ENCODE data around the gene MKNK1.

The MKNK1 gene

DNA sequence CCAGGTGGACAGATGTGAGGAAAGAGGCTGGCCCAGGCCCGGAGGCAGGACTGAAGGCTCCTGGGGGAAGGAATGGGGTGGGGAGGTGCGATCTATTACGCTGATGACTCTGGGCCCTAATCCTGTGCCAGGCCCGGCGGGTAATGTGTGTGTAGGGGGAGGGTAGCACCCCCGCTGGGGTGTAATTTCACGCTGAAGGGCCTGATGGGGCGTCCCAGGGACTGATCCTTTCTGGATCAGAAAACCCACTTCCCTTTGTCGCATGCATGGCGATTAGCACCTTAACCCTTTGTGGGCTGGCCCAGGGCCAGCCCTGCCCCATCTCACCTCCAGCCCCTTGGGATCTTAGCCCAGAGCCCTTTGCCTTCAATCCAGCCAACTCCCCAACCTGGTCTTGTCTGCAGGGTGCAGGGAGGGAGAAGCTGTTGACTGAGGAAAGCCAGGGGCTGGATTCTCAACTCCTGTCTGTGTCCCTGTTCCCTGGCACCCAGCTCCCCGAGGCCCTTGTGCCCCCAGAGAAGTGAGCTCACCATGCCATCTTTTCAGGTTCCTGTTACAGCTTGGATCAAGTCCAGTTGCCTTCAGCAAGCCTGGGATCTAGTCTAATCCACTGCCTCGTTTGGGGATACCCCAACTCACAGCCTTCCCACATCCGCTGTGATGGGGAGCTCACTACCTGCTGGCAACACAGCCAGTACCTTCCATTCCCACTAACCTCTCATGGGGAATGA lies 78.7 kb downstream of the MKNK1 start:
- no peak overlapping the region for H3K4me3 ChIP-seq (ENCODE audit: low read length)
- H3K27ac ChIP-seq (ENCODE audit: low read depth, low read length) = no peak overlapping the region
- H3K4me1 ChIP-seq (ENCODE audit: control insufficient read depth, insufficient read depth, low read length) = no peaks in the 10 kb centered on the region
- H3K9ac ChIP-seq (ENCODE audit: low read length) = no peak overlapping the region
- no peaks in the 10 kb centered on the region for H3K36me3 ChIP-seq (ENCODE audit: control insufficient read depth, insufficient read depth, low read length)
- H3K27me3 ChIP-seq (ENCODE audit: control insufficient read depth, insufficient read depth, low read length) = no peaks in the 10 kb centered on the region

DNA sequence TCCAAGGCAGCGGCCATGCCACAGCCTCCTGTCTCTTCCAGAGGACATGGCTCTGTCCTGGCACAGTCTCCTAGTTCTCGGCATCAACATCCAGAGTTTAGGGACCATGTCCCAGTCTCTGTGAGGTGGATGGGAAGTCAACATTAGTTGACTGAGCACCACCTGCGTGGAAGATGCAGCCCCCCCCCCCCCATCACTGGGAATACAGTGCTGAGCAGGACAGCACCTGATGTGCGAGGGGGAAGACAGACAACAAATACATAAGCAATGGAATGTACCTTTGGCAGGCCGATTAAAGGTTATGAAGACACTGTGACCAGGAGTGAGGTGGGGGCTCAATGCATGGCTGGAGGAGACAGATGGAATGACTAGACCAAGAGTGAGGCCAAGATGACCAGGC lies 79.2 kb downstream of the MKNK1 start:
- no peaks in the 10 kb centered on the region for H3K27me3 ChIP-seq (ENCODE audit: control insufficient read depth, insufficient read depth, low read length)
- H3K9ac ChIP-seq (ENCODE audit: low read length) = no peak overlapping the region
- H3K4me1 ChIP-seq (ENCODE audit: control insufficient read depth, insufficient read depth, low read length) = no peaks in the 10 kb centered on the region
- no peaks in the 10 kb centered on the region for H3K36me3 ChIP-seq (ENCODE audit: control insufficient read depth, insufficient read depth, low read length)
- H3K4me3 ChIP-seq (ENCODE audit: low read length) = no peak overlapping the region
- no peak overlapping the region for H3K27ac ChIP-seq (ENCODE audit: low read depth, low read length)

DNA sequence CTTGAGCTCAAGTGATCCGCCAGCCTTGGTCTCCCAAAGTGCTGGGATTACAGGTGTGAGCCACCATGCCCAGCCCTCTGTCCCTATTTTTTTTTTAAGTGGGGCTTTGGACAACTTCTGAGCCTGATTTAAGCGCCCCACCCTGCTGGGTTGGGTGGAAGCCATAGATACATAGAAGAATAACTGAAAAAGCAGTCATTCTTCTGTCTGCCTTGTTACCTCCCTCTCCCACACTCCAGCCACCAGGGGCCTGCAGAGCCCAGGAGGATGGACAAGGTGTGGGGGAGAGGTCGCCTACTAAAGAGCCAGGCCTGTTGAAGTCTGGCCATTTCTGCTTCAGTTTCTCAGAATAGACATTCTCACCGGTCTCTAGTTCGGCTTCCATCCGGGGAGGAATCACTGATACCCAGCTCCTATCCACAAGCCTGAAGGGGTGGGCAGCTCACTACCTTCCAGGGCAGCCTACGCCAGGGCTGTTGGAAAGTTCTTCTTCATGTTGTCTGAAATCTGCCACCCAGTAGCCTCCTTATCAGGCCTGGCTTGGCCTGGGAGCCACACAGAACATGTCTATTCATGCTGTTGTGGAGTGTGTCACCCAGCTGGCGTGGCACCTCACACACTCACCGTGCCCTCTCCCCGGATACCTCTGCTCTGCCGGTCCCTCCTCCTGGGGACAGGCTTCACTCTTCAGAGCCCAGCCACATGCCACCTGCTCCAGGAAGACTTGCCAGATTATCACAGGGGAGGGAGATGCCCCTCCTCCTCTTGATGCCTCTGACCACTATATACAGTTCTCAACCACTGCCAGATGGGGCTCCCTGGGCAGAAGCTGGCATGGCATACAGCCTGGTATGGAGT lies 80.3 kb downstream of the MKNK1 start:
- no peak overlapping the region for H3K9ac ChIP-seq (ENCODE audit: low read length)
- no peaks in the 10 kb centered on the region for H3K36me3 ChIP-seq (ENCODE audit: control insufficient read depth, insufficient read depth, low read length)
- H3K4me3 ChIP-seq (ENCODE audit: low read length) = no peak overlapping the region
- H3K4me1 ChIP-seq (ENCODE audit: control insufficient read depth, insufficient read depth, low read length) = no peaks in the 10 kb centered on the region
- no peaks in the 10 kb centered on the region for H3K27me3 ChIP-seq (ENCODE audit: control insufficient read depth, insufficient read depth, low read length)
- no peak overlapping the region for H3K27ac ChIP-seq (ENCODE audit: low read depth, low read length)

DNA sequence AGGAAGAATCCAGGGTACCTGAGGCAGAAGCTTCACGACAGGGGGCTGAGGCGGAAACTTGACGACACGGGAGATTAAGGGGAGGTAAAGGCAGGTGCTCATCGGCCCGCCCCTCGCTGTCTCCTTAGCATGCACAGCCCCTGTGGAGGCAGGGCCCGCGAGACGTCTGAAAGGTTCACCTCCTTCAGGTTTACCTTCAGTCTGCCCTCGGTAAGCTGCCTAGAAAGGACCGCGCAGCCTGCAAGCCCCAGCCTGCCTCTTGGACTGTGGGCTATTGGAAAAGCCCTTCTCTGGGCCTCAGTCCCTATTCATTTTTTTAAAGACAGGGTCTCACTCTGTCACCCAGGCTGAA lies 81.1 kb downstream of the MKNK1 start:
- Histone ChIP-seq H3K36me3 (ENCODE audit: control insufficient read depth, insufficient read depth, low read length) (no peaks in the 10 kb centered on the region), H3K27me3 (ENCODE audit: control insufficient read depth, insufficient read depth, low read length) (no peaks in the 10 kb centered on the region), H3K4me3 (ENCODE audit: low read length) (no peak overlapping the region), H3K9ac (ENCODE audit: low read length) (no peak overlapping the region), H3K27ac (ENCODE audit: low read depth, low read length) (no peak overlapping the region), H3K4me1 (ENCODE audit: control insufficient read depth, insufficient read depth, low read length) (no peaks in the 10 kb centered on the region)

DNA sequence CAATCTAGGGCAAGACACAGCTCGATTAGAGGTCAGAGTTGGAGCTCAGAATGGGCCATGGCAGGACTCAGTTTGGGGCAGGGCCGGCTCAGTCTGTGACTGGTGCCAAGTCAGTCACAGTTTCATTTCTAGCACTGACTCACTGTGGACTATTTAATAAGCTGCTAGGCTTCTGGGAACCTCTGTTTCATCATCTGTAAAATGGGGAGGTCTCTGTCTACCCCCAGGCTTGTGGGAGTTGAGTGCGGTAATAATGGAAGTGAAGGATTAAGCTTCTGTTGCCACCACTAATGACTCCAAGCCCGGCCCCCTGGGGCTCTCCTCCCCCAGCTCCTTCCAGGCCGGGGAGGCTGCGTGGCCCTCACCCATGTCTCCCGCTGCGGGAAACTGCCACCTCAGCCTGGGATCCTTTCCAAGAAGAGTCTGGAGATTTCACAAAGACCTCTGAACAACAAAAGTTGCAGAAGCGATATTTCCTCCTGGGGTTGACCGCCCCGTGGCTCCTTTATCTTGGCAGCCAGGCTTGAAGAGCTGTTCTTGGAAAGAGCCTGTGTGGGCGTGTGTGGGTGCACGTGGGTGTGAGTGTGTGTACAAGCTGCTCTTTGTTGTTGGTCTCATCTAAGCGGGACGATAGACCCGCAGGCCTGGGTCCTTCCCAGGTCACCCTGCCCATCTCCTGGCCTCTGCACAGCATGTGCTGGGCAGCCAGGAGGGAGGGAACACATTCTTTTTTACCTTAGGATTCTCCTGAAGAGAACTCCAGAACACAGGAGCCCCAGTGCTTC lies 81.7 kb downstream of the MKNK1 start:
- H3K27ac ChIP-seq (ENCODE audit: low read depth, low read length) = no peak overlapping the region
- no peaks in the 10 kb centered on the region for H3K36me3 ChIP-seq (ENCODE audit: control insufficient read depth, insufficient read depth, low read length)
- no peaks in the 10 kb centered on the region for H3K27me3 ChIP-seq (ENCODE audit: control insufficient read depth, insufficient read depth, low read length)
- no peaks in the 10 kb centered on the region for H3K4me1 ChIP-seq (ENCODE audit: control insufficient read depth, insufficient read depth, low read length)
- H3K4me3 ChIP-seq (ENCODE audit: low read length) = peak overlapping the region; percentile 3
- no peak overlapping the region for H3K9ac ChIP-seq (ENCODE audit: low read length)

DNA sequence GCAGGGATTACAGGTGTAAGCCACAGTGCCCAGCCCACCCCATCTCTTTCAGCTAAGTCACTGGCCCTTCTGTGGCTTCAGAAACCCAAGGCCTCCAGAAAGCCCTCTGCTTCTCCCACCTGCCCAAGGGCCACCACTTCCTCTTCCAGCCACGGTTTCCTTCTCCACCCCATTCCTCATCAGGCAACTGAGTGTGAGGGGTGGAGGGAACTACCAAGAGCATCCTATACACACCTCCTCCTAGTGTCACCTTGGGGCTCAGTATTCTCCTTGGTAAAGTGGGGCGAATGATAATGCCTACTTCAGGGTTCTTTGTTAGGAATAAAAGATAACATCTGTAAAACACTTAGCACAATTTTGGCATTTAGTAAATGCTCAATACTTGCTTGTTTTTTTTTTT lies 82.7 kb downstream of the MKNK1 start:
- Histone ChIP-seq H3K4me1 (ENCODE audit: control insufficient read depth, insufficient read depth, low read length) (no peaks in the 10 kb centered on the region), H3K36me3 (ENCODE audit: control insufficient read depth, insufficient read depth, low read length) (no peaks in the 10 kb centered on the region), H3K27me3 (ENCODE audit: control insufficient read depth, insufficient read depth, low read length) (no peaks in the 10 kb centered on the region), H3K27ac (ENCODE audit: low read depth, low read length) (no peak overlapping the region), H3K9ac (ENCODE audit: low read length) (no peak overlapping the region), H3K4me3 (ENCODE audit: low read length) (no peak overlapping the region)

DNA sequence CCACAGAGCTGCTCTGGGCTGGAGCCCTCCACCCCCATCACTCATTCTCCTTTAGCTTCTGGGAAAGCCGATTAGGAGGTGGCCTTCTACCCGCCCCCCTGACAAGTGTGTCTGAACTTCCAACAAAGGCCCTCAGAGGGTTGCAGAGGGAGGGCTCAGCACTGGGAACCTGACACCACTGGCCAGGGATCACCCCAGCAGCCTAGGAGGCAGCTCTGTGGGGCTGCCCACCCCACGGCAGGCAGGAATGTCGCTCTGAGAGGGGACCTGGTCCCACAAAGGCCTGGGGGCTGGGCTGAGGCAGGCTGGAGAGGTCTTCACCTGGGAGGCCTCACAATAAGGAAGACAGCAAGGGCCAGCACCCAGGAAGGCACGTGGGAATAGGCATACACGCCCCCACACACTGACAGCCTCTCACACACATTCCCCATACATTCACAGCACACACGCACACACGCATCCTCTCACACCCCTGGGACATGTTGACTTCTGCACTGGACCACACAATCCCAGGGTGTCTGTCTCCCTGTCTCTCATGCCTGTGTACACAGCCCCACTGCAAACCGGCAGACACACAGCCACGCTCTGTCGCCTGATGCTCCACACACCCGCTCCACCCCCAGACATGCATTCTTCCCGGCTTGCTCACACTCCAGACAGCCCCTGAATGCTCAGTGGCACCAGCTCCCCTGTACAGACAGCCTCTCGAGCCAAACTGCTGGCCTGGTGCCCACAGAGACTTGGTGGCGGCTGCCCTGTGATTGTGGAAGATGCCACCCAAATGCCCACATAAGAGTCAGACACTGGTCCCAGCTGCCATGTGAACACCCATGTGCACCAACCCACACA lies 83.8 kb downstream of the MKNK1 start:
- H3K4me3 ChIP-seq (ENCODE audit: low read length) = no peak overlapping the region
- no peaks in the 10 kb centered on the region for H3K36me3 ChIP-seq (ENCODE audit: control insufficient read depth, insufficient read depth, low read length)
- H3K4me1 ChIP-seq (ENCODE audit: control insufficient read depth, insufficient read depth, low read length) = no peaks in the 10 kb centered on the region
- no peak overlapping the region for H3K27ac ChIP-seq (ENCODE audit: low read depth, low read length)
- H3K9ac ChIP-seq (ENCODE audit: low read length) = no peak overlapping the region
- no peaks in the 10 kb centered on the region for H3K27me3 ChIP-seq (ENCODE audit: control insufficient read depth, insufficient read depth, low read length)

DNA sequence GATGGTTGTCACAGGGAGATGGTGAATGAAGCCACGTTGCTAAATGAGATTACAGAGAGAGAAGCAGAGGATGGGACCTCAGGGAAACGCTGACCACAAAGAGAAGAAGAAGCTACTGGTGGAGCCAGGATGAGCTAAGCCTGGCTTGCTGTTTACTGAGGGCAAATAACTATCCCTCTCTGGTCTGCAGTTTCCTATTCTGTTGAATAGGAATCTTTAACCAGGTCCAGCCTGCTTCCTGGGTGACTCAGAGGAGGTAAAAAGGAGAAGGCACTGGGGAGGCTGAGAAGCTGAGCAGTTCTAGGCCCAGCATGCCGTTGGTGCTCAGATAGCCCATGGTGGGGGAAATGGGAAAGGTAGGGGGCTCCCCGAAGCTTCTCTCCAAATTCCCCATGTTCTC lies 84.9 kb downstream of the MKNK1 start:
- Histone ChIP-seq H3K4me1 (ENCODE audit: control insufficient read depth, insufficient read depth, low read length) (no peaks in the 10 kb centered on the region), H3K27me3 (ENCODE audit: control insufficient read depth, insufficient read depth, low read length) (no peaks in the 10 kb centered on the region), H3K9ac (ENCODE audit: low read length) (no peak overlapping the region), H3K27ac (ENCODE audit: low read depth, low read length) (no peak overlapping the region), H3K4me3 (ENCODE audit: low read length) (no peak overlapping the region), H3K36me3 (ENCODE audit: control insufficient read depth, insufficient read depth, low read length) (no peaks in the 10 kb centered on the region)

DNA sequence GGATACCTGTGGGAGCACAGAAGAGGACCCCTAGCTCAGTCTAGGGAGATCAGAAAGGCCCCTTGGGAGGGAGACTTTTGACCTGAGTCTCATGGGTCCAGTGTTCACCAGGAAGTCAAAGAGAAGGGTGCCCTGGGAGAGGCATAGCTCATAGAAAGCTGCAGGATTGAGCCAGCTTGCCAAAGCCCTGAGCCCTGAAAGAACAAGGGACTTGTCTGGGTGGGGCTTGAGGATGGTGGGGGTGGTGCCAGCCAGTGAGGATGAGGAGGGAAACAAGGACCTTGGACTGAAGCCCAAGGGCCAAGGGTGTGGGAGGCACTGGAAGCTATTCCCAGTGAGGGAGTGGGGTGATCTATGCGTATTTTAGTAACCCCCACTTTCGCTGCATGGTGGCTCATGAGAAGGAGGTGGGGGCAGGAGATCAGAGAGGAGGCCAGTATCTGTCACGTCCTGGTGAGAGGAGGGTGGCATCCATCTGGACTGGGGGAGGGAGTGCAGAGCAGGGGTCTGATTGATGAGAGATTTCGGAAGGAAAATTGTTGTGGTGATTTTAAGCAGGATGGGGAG lies 86.1 kb downstream of the MKNK1 start:
- H3K27me3 ChIP-seq (ENCODE audit: control insufficient read depth, insufficient read depth, low read length) = no peaks in the 10 kb centered on the region
- no peaks in the 10 kb centered on the region for H3K4me1 ChIP-seq (ENCODE audit: control insufficient read depth, insufficient read depth, low read length)
- H3K4me3 ChIP-seq (ENCODE audit: low read length) = no peak overlapping the region
- H3K27ac ChIP-seq (ENCODE audit: low read depth, low read length) = no peak overlapping the region
- no peaks in the 10 kb centered on the region for H3K36me3 ChIP-seq (ENCODE audit: control insufficient read depth, insufficient read depth, low read length)
- H3K9ac ChIP-seq (ENCODE audit: low read length) = no peak overlapping the region

DNA sequence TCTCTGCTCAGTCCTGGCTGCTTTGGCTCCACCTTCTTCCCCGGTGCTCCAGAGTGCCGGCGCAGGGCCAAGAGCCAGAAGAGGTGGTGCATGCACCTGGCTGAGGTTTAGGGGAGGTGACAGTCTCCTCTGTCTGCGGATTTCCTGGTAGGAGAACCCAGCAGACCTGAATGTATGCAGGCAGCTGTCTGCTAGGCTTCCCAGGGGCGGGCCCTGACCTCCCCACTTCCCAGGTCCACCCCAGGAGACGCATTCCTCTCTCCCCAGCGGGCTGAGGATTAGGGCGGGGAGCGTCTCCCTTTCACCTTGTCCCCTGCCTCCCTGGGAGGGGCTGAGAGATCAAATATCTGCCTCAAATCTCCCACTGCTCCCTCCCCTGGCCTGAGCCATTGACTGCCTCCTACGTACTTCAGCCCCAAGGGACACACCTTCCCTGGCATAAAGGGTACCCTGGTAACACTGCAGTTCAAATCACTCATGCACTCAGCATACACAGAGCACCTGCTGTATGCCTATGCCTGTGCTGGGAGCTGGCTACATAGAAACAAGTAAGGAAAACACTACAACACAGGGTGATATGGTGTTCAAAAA lies 87.0 kb downstream of the MKNK1 start:
- Histone ChIP-seq H3K27me3 (ENCODE audit: control insufficient read depth, insufficient read depth, low read length) (no peaks in the 10 kb centered on the region), H3K4me3 (ENCODE audit: low read length) (no peak overlapping the region)

DNA sequence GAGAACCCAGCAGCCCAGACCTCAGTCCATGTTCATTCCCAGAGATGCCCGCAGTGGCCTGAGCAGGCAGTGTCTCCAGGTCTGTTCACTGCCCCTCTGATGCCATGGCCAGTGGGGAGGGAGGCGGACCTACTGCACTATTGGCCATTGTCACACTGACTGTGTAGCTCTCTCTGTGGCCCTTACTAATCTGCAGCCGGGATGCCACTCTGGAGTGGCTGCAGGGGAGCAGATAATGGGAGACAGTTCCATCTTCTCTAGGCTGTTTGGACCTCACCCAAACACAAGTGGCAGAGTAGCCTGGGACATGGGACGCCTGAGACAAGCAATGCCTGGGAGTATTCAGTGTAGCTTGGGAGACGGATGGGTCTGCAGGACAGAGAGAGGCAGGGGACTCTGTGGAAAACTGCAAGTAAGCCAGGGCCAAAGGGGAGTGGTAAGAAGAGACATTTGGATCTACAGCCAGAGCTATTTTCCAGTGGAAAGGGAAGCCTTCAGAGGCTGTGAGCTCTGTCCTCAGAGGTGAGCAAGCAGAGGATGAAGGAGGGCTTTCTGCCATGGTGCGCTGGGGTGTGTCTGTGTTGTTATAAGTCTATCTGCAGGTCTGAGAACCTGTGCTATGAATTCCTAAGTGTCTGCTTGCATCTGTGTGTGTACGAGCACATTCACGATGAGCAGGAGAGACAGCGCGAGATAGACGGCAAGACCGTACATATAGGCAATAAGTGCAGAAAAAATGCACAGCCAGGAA lies 87.7 kb downstream of the MKNK1 start:
- H3K4me1 ChIP-seq (ENCODE audit: control insufficient read depth, insufficient read depth, low read length) = no peaks in the 10 kb centered on the region
- H3K36me3 ChIP-seq (ENCODE audit: control insufficient read depth, insufficient read depth, low read length) = no peaks in the 10 kb centered on the region
- H3K27ac ChIP-seq (ENCODE audit: low read depth, low read length) = no peak overlapping the region
- H3K4me3 ChIP-seq (ENCODE audit: low read length) = no peak overlapping the region
- no peak overlapping the region for H3K9ac ChIP-seq (ENCODE audit: low read length)
- no peaks in the 10 kb centered on the region for H3K27me3 ChIP-seq (ENCODE audit: control insufficient read depth, insufficient read depth, low read length)

More for the DNA sequence above, 87.0 kb downstream of the MKNK1 start:
- Histone ChIP-seq H3K36me3 (ENCODE audit: control insufficient read depth, insufficient read depth, low read length) (no peaks in the 10 kb centered on the region), H3K4me1 (ENCODE audit: control insufficient read depth, insufficient read depth, low read length) (no peaks in the 10 kb centered on the region), H3K9ac (ENCODE audit: low read length) (no peak overlapping the region), H3K27ac (ENCODE audit: low read depth, low read length) (no peak overlapping the region)
